Esophagus muscularis mucosa (tissue), 4 donors: ENCODE results near the gene HAPSTR1. TPM values are rescaled to one million over a fixed set of nuclear protein-coding genes. Genes with fewer than 3 reads are reported as not detected.

Source experiments
- DNase-seq: peaks from one replicate; pipeline ENCODE4 v3.0.0-alpha.2; 2017; ENCODE audit errors: extremely low spot score
- H3K27ac ChIP-seq, 4 donors: fragments of 200-600 bp; sonication (generic); replicated peaks in 1 of 4; 1 replicate in 3 of 4; 2 replicates in 1 of 4; pipeline ENCODE4 v1.5.1; 2016 to 2019; ENCODE audit warnings: mild to moderate bottlenecking in 1 of 4
- H3K27me3 ChIP-seq, 4 donors: fragments of 200-600 bp; sonication (generic); one replicate each; pipeline versions ENCODE4 v1.5.1 to v1.6.0; 2016 to 2019
- H3K36me3 ChIP-seq, 4 donors: fragments of 200-600 bp; sonication (generic); one replicate each; pipeline ENCODE4 v1.5.1; 2016 to 2019
- H3K4me1 ChIP-seq, 4 donors: fragments of 200-600 bp; sonication (generic); one replicate each; pipeline ENCODE4 v1.5.1; 2016 to 2019
- H3K4me3 ChIP-seq, 4 donors: fragments of 200-600 bp; sonication (generic); 1 replicate in 2 of 4; 2 replicates in 2 of 4; pipeline ENCODE4 v1.5.1; 2016 to 2019; ENCODE audit warnings: mild to moderate bottlenecking in 4 of 4, moderate library complexity in 1 of 4
- H3K9me3 ChIP-seq, 4 donors: fragments of 200-600 bp; sonication (generic); 1 replicate in 3 of 4; 2 replicates in 1 of 4; pipeline ENCODE4 v1.5.1; 2016 to 2019
- CTCF ChIP-seq, 3 experiments: fragments of 200-600 bp in 2 of 3; fragments of 450-650 bp in 1 of 3; sonication (generic) in 2 of 3; IDR thresholded peaks; one replicate each; pipeline ENCODE4 v1.5.1; 2017 to 2019; ENCODE audit warnings: antibody characterized with exemption in 3 of 3, mild to moderate bottlenecking in 2 of 3, moderate library complexity in 1 of 3
- EP300 ChIP-seq: sonication (generic); formaldehyde crosslinking; IDR thresholded peaks from one replicate; pipeline ENCODE4 v1.6.1; 2017; ENCODE audit warnings: antibody characterized with exemption
- POLR2A ChIP-seq: fragments of 450-650 bp; IDR thresholded peaks from one replicate; pipeline ENCODE4 v1.6.1; 2017; ENCODE audit warnings: antibody characterized with exemption, moderate library complexity, mild to moderate bottlenecking, low read depth
- POLR2AphosphoS5 ChIP-seq, 2 donors: sonication (generic); formaldehyde crosslinking; IDR thresholded peaks; one replicate each; pipeline ENCODE4 v1.6.1; 2017; ENCODE audit warnings: antibody characterized with exemption in 2 of 2
- WGBS: methylation state at CpG from one replicate; pipeline ENCODE4 v1.1.5; 2018; 5-methylcytosine and 5-hydroxymethylcytosine counted together
- intact Hi-C: fragments of 100-400 bp; cut with DNase I; formaldehyde crosslinking; loops from one replicate; pipeline ENCODE4 v1.15.1; 2023
- total RNA-seq, 4 donors: library from RNA; depleted of rRNA; stranded (reverse); fragments of >200 nt; gene quantifications; one replicate each; pipeline versions ENCODE4 v1.1.0 to v1.2.1, GENCODE V29; 2016

Gene HAPSTR1
- total RNA-seq, 4 donors from 2014 or later, result 51.7 to 65.2 (median 57.1) TPM

DNA sequence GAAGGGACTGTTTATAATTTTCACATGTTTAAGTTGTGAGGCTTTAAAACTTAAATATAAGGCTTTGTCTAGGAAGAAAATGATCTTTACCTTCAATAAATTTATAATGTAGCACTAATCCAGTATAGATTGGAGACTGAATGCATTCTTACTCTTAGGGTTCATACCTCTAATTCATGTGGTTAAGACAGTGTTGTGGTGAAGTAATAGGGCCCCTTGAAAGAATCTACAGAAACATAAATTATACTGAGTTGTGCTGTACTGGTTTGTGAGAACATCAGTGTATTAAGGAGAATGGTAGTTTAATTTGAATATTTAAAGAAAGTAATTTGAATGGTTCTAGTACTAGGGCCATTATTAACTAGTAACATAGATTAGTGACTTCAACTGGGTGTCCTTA lies 13.7 kb downstream of the HAPSTR1 start:
- no peaks in the 10 kb centered on the region for H3K9me3 ChIP-seq
- no peak for DNase-seq
- intact Hi-C loops, result loop anchor here (5.0 kb wide), 1 partner anchor 143 kb away; the partner anchor contains the start of gene USP7

DNA sequence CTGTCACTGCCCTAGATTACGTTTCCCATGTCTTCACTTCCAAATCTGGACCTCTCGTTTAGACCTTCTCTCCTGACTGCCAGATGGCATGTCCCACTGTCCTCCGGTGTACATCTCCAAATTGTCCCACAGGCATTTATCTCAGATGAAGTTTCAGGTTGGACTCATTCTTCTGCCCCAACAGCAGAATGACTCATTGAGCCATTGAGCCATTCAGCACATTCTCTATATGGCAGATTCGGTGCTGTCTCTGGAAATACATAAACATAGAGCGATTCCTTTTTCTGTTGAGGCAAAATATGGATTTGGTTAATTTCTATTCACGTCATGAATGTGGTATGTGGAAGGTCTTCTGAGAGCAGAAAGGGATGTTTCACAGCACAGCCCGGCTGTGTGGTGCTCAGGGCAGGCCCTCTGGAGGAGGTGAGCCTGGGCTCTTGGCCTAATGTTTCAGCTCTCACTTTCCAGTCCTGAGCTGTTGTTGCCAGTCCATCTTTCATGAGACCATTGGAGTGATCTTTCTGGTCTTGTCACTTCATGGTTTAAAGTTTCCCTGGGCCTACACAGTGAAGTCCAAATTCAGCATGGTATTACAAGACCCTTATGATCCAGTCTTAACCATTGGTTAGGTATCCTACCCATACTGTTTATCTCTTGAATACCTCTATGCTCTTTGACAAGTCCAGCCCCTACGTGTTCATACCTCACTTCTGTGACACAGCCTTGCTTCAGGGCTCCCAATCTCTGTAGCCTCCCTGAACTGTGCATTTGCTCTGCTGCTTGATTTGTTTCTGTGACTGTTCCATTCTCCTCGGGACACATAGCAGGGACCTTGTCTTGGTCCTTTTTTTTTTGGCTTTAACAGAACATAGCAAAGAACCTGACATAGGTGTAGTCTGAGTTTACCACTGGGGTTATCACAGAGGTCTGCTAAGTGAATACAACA lies 15.9 kb downstream of the HAPSTR1 start:
- H3K4me1 ChIP-seq, result peaks cover 97 to 100% (median 100%) of the 10 kb centered on the region in 4 donors
- H3K4me3 ChIP-seq, result no peak overlapping the region
- no peaks in the 10 kb centered on the region for H3K9me3 ChIP-seq
- H3K36me3 ChIP-seq, result peaks cover 19 to 54% (median 36%) of the 10 kb centered on the region in 4 donors
- WGBS, result 70% methylated on average over 9 of the region's 9 CpGs
- no peak for DNase-seq
- intact Hi-C loops, result loop anchor here (5.0 kb wide), 1 partner anchor 145 kb away; the partner anchor contains the start of gene USP7
- H3K27me3 ChIP-seq, result no peaks in the 10 kb centered on the region
- H3K27ac ChIP-seq, result no peak overlapping the region
- TF ChIP-seq EP300 (no peak), CTCF (IDR thresholded peaks at IDR 0.05) (no peak)

More for the DNA sequence above, 13.7 kb downstream of the HAPSTR1 start:
- Histone ChIP-seq H3K4me3 (no peak overlapping the region), H3K27ac (no peak overlapping the region), H3K4me1 (peaks cover 99 to 100% (median 100%) of the 10 kb centered on the region in 4 donors), H3K27me3 (no peaks in the 10 kb centered on the region), H3K36me3 (peaks cover 19 to 54% (median 38%) of the 10 kb centered on the region in 4 donors)
- TF ChIP-seq CTCF (IDR thresholded peaks at IDR 0.05) (no peak), POLR2A (no peak), EP300 (no peak), POLR2AphosphoS5 (IDR thresholded peaks at IDR 0.05) (no peak)

GRCh38 chr16:9109255-9109654 lies 17.8 kb downstream of the HAPSTR1 start:
- Histone ChIP-seq H3K4me1 (peaks cover 97 to 100% (median 100%) of the 10 kb centered on the region in 4 donors), H3K27ac (no peak overlapping the region), H3K9me3 (no peaks in the 10 kb centered on the region), H3K36me3 (peaks cover 2 to 39% (median 20%) of the 10 kb centered on the region in 4 donors), H3K4me3 (peak overlapping the region in 1 of 4 donors; percentile 2), H3K27me3 (no peaks in the 10 kb centered on the region)
- WGBS, result 60% methylated on average over 4 of the region's 4 CpGs
- no peak for DNase-seq
- intact Hi-C loops, result loop anchor here (5.0 kb wide), 1 partner anchor 147 kb away; the partner anchor contains the start of gene USP7
- no peak for TF ChIP-seq POLR2A
- TF ChIP-seq CTCF (IDR thresholded peaks at IDR 0.05), result no peak
- TF ChIP-seq POLR2AphosphoS5 (IDR thresholded peaks at IDR 0.05), result no peak
- TF ChIP-seq EP300, result no peak

DNA sequence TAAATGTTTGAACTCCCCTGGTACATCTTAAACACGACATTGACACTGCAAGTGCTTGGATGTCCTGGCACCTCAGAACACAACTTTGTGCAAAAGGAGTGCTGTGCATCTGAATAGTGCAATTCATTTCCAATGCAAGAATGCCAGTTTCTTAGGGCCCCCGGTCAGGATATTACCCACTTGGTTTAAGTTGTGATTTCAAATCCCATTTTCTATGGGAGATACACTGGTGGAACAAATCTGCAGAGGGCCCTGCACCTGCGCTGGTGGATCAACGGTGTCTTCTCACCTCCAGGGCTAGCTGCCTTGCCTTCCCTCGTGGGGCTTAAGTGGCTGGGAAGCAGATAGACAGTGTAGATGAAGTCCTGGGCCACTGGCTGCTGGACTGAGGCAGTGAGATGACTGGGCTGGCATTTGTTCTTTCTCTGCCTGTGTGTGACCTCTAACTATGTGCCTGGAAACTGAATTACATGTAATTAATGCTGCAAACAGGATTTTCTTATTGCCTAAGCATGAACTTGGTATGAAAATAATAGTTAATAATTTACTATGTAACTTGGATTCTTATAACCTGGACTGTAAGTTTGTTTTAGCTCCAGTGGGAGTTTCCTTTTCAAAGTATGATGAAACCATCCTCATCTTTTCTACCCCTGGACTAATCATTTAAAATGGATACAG lies 20.9 kb downstream of the HAPSTR1 start:
- TF ChIP-seq POLR2A (no peak), POLR2AphosphoS5 (IDR thresholded peaks at IDR 0.05) (no peak), CTCF (IDR thresholded peaks at IDR 0.05) (no peak)
- no peak overlapping the region for H3K27ac ChIP-seq
- intact Hi-C loops, result no loop called here
- H3K9me3 ChIP-seq, result no peaks in the 10 kb centered on the region
- peaks cover 75 to 91% (median 82%) of the 10 kb centered on the region in 4 donors for H3K4me1 ChIP-seq
- DNase-seq, result no peak
- H3K4me3 ChIP-seq, result no peak overlapping the region
- H3K27me3 ChIP-seq, result no peaks in the 10 kb centered on the region
- WGBS, result 68% methylated on average over 5 of the region's 5 CpGs
- H3K36me3 ChIP-seq, result peaks cover 5 to 30% (median 15%) of the 10 kb centered on the region in 4 donors
